ENCODE data around the gene EPS8L1.
A peak's percentile ranks its signal among the peaks of the same experiment; 100 is the strongest.

Gene EPS8L1

GRCh38 chr19:55115446-55116065 is 39.9 kb downstream of the EPS8L1 start:
- no peak overlapping the region for H3K9ac ChIP-seq (ENCODE audit: low read length)
- no peak overlapping the region for H3K4me3 ChIP-seq (ENCODE audit: low read length)
- no peak overlapping the region for H3K27ac ChIP-seq (ENCODE audit: low read length)
- no peaks in the 10 kb centered on the region for H3K9me3 ChIP-seq (ENCODE audit: control insufficient read depth, low read depth, low read length)
- H3K4me1 ChIP-seq (ENCODE audit: control insufficient read depth, low read depth, low read length) = peaks cover 14% of the 10 kb centered on the region
- H3K36me3 ChIP-seq (ENCODE audit: control insufficient read depth, low read depth, low read length) = no peaks in the 10 kb centered on the region
- H3K27me3 ChIP-seq (ENCODE audit: control insufficient read depth, insufficient read depth, low read length) = no peaks in the 10 kb centered on the region

DNA sequence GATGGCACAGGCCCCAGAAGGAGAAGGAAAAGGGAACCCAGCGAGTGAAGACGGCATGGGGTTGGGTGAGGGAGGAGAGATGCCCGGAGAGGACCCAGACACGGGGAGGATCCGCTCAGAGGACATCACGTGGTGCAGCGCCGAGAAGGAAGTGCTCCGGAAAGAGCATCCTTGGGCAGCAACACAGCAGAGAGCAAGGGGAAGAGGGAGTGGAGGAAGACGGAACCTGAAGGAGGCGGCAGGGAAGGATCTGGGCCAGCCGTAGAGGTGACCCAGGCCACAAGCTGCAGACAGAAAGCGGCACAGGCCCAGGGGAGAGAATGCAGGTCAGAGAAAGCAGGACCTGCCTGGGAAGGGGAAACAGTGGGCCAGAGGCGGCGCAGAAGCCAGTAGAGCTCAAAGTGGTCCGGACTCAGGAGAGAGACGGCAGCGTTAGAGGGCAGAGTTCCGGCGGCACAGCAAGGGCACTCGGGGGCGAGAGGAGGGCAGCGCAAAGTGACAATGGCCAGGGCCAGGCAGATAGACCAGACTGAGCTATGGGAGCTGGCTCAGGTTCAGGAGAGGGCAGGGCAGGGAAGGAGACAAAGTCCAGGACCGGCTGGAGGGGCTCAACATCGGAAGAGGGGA is 40.7 kb downstream of the EPS8L1 start:
- Histone ChIP-seq H3K27me3 (ENCODE audit: control insufficient read depth, insufficient read depth, low read length) (no peaks in the 10 kb centered on the region), H3K27ac (ENCODE audit: low read length) (no peak overlapping the region), H3K4me3 (ENCODE audit: low read length) (peak overlapping the region; percentile 90), H3K9me3 (ENCODE audit: control insufficient read depth, low read depth, low read length) (no peaks in the 10 kb centered on the region), H3K36me3 (ENCODE audit: control insufficient read depth, low read depth, low read length) (no peaks in the 10 kb centered on the region), H3K9ac (ENCODE audit: low read length) (peak overlapping the region; percentile 73), H3K4me1 (ENCODE audit: control insufficient read depth, low read depth, low read length) (peaks cover 14% of the 10 kb centered on the region)

DNA sequence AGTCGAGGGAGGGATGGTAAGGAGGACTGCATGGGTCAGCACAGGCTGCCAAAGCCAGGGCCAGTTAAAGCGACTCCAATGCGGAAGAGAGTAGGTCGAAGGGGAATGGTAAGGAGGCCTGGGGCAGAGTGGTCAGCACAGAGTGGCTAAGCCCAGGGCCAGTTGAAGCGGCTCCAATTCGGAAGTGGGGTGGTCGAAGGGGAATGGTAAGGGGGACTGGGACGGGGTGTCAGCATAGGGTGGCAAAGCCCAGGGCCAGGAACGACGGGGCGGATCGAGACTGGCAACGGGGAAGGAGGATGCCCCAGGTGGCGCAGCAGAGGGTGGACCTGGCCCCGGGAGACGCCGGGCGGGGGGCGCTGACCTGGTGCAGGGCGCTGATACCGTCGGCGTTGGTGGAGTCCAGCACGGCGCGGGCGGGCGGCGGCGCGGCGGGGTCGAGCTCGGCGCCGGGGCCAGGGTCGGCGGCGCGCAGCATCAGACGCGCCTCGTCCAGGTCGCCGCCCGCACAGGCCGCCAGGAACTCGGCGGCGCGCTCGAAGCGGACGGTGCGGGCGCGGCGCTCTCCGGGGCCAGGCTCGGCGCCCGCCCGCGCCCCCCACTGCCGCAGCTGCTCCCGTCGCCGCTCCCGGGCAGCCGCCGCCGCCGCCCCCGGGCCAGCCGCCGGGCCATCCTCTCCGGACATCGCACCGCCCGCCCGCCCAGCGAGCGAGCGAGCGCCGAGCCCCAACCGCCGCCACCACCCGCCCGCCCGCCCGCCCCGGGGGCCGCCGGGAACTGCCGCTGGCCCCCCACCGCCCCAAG is 41.4 kb downstream of the EPS8L1 start, which contains the start of gene PPP1R12C:
PPP1R12C (minus strand) TSS at position 779 of the 804 bp plus-strand sequence; CDS start at position 685, 94 bp downstream.
- peak within 1 kb of the TSS; percentile 90 for H3K4me3 ChIP-seq (ENCODE audit: low read length)
- peaks cover 14% of the 10 kb centered on the region for H3K4me1 ChIP-seq (ENCODE audit: control insufficient read depth, low read depth, low read length)
- no peaks in the 10 kb centered on the region for H3K36me3 ChIP-seq (ENCODE audit: control insufficient read depth, low read depth, low read length)
- peak within 1 kb of the TSS; percentile 73 for H3K9ac ChIP-seq (ENCODE audit: low read length)
- no peaks in the 10 kb centered on the region for H3K9me3 ChIP-seq (ENCODE audit: control insufficient read depth, low read depth, low read length)
- H3K27ac ChIP-seq (ENCODE audit: low read length) = no peak within 1 kb of the TSS
- no peaks in the 10 kb centered on the region for H3K27me3 ChIP-seq (ENCODE audit: control insufficient read depth, insufficient read depth, low read length)

- Histone ChIP-seq H3K9me3 (ENCODE audit: control insufficient read depth, low read depth, low read length) (no peaks in the 10 kb centered on the region), H3K4me3 (ENCODE audit: low read length) (peak overlapping the region; percentile 59), H3K9ac (ENCODE audit: low read length) (no peak overlapping the region), H3K36me3 (ENCODE audit: control insufficient read depth, low read depth, low read length) (no peaks in the 10 kb centered on the region), H3K4me1 (ENCODE audit: control insufficient read depth, low read depth, low read length) (peaks cover 12% of the 10 kb centered on the region), H3K27me3 (ENCODE audit: control insufficient read depth, insufficient read depth, low read length) (no peaks in the 10 kb centered on the region), H3K27ac (ENCODE audit: low read length) (no peak overlapping the region)
These were observed 42.2 kb downstream of the EPS8L1 start for GRCh38 chr19:55117663-55118391.

DNA sequence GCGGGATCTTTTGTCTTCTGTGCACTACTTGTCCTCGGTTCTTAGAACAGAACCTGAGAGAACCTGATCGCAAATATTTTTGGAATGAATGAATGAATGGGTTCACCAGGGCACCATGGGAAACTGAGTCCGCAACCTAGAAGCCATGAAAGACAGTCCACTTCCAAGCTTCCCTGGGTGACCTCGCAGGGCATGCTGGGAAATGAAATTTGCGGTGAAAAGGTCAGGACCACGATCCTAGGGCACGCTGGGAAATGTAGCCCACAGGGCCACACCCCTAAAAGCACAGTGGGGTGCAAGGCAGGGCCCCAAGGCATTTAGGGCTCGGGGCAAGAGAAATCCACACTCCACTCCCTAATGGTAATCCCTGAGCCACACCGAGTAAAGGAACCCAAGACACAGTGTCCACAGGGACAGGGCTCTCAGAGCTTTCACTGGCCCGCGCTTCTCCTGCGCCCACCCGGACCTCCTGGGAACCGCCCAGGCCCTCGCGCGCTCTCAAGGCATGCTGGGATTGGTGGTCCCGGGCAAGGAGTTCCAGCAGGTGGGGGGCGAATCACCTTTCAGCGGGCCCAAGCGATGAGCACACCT is 42.8 kb downstream of the EPS8L1 start:
- no peak overlapping the region for H3K4me3 ChIP-seq (ENCODE audit: low read length)
- no peaks in the 10 kb centered on the region for H3K36me3 ChIP-seq (ENCODE audit: control insufficient read depth, low read depth, low read length)
- no peak overlapping the region for H3K9ac ChIP-seq (ENCODE audit: low read length)
- H3K27ac ChIP-seq (ENCODE audit: low read length) = no peak overlapping the region
- H3K9me3 ChIP-seq (ENCODE audit: control insufficient read depth, low read depth, low read length) = no peaks in the 10 kb centered on the region
- peaks cover 6% of the 10 kb centered on the region for H3K4me1 ChIP-seq (ENCODE audit: control insufficient read depth, low read depth, low read length)
- H3K27me3 ChIP-seq (ENCODE audit: control insufficient read depth, insufficient read depth, low read length) = no peaks in the 10 kb centered on the region

DNA sequence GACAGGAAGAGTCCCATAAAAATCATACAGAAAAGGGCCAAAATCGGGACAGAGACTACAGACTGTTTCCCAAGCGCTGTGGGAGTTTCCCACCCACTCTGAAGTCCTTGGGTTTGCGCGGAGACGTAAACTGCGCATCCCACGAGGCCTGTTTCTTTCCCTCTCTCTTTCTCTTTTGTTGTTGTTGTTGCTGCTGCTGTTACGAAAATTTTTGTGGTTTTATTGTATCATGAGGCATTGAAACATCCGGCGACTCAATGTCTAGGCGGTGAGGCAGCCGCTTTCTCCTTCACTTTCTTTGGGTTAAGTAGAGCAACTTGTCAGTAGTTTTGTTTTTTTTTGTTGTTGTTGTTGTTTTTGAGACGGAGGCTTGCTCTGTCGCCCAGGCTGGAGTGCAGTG is 43.4 kb downstream of the EPS8L1 start:
- no peaks in the 10 kb centered on the region for H3K36me3 ChIP-seq (ENCODE audit: control insufficient read depth, low read depth, low read length)
- no peak overlapping the region for H3K4me3 ChIP-seq (ENCODE audit: low read length)
- H3K27me3 ChIP-seq (ENCODE audit: control insufficient read depth, insufficient read depth, low read length) = no peaks in the 10 kb centered on the region
- no peaks in the 10 kb centered on the region for H3K9me3 ChIP-seq (ENCODE audit: control insufficient read depth, low read depth, low read length)
- peaks cover 6% of the 10 kb centered on the region for H3K4me1 ChIP-seq (ENCODE audit: control insufficient read depth, low read depth, low read length)
- no peak overlapping the region for H3K27ac ChIP-seq (ENCODE audit: low read length)
- no peak overlapping the region for H3K9ac ChIP-seq (ENCODE audit: low read length)

- Histone ChIP-seq H3K27me3 (ENCODE audit: control insufficient read depth, insufficient read depth, low read length) (no peaks in the 10 kb centered on the region), H3K9ac (ENCODE audit: low read length) (no peak overlapping the region), H3K9me3 (ENCODE audit: control insufficient read depth, low read depth, low read length) (no peaks in the 10 kb centered on the region)
These were observed 55.8 kb downstream of the EPS8L1 start for GRCh38 chr19:55131421-55131820.

GRCh38 chr19:55132453-55133129 is 56.9 kb downstream of the EPS8L1 start:
- Histone ChIP-seq H3K4me1 (ENCODE audit: control insufficient read depth, low read depth, low read length) (peaks cover 4% of the 10 kb centered on the region), H3K36me3 (ENCODE audit: control insufficient read depth, low read depth, low read length) (no peaks in the 10 kb centered on the region), H3K27ac (ENCODE audit: low read length) (no peak overlapping the region), H3K27me3 (ENCODE audit: control insufficient read depth, insufficient read depth, low read length) (no peaks in the 10 kb centered on the region), H3K9ac (ENCODE audit: low read length) (no peak overlapping the region), H3K4me3 (ENCODE audit: low read length) (no peak overlapping the region), H3K9me3 (ENCODE audit: control insufficient read depth, low read depth, low read length) (no peaks in the 10 kb centered on the region)

More at GRCh38 chr19:55131421-55131820, 55.8 kb downstream of the EPS8L1 start:
- no peak overlapping the region for H3K27ac ChIP-seq (ENCODE audit: low read length)
- H3K4me1 ChIP-seq (ENCODE audit: control insufficient read depth, low read depth, low read length) = peaks cover 4% of the 10 kb centered on the region
- no peak overlapping the region for H3K4me3 ChIP-seq (ENCODE audit: low read length)
- no peaks in the 10 kb centered on the region for H3K36me3 ChIP-seq (ENCODE audit: control insufficient read depth, low read depth, low read length)

DNA sequence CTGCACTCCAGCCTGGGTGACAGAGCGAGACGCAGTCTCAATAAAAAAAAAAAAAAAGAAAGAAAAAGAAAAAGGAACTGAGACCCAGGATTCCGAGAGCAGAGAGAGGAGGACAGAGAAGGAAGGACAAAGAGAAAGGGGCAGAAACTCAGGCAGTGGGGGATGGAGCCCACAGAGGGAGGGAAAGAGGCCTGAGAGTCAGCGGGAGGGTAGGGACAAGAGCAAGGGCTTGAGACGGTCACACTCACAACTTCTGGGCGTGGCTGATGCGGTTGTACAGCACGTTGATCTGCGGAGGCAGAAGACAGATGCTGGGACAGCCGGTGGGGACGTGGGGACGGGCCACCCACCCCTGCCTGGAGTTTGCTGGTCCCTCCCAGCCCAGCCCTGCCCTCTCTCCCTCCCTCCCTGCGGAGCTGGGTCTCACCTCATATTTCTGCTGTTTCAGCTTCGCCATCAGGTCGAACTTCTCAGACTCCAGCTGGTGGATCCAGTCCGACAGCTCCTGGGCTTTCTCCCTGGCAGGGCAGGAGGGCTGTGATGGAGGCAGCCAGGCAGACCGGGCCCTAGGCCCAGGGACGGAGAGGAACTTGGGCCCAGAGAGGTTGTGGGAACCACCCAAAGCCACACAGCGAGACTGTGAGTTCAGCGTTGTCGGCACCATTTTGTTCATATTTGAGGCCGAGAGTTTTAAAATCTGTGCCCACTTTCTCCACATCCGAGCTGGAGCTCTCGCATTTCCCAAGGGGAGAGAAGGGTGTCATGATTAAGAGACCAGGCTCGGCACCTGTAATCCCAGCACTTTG is 58.2 kb downstream of the EPS8L1 start:
- Histone ChIP-seq H3K4me3 (ENCODE audit: low read length) (no peak overlapping the region), H3K27me3 (ENCODE audit: control insufficient read depth, insufficient read depth, low read length) (no peaks in the 10 kb centered on the region), H3K9me3 (ENCODE audit: control insufficient read depth, low read depth, low read length) (no peaks in the 10 kb centered on the region), H3K36me3 (ENCODE audit: control insufficient read depth, low read depth, low read length) (no peaks in the 10 kb centered on the region), H3K27ac (ENCODE audit: low read length) (no peak overlapping the region), H3K9ac (ENCODE audit: low read length) (no peak overlapping the region), H3K4me1 (ENCODE audit: control insufficient read depth, low read depth, low read length) (peaks cover 4% of the 10 kb centered on the region)

- H3K4me3 ChIP-seq (ENCODE audit: low read length) = no peak overlapping the region
- H3K27me3 ChIP-seq (ENCODE audit: control insufficient read depth, insufficient read depth, low read length) = no peaks in the 10 kb centered on the region
- no peak overlapping the region for H3K27ac ChIP-seq (ENCODE audit: low read length)
- H3K4me1 ChIP-seq (ENCODE audit: control insufficient read depth, low read depth, low read length) = no peaks in the 10 kb centered on the region
- H3K9me3 ChIP-seq (ENCODE audit: control insufficient read depth, low read depth, low read length) = no peaks in the 10 kb centered on the region
- no peak overlapping the region for H3K9ac ChIP-seq (ENCODE audit: low read length)
- H3K36me3 ChIP-seq (ENCODE audit: control insufficient read depth, low read depth, low read length) = no peaks in the 10 kb centered on the region
These were observed 59.1 kb downstream of the EPS8L1 start for GRCh38 chr19:55134736-55135135.
